Stimulated activated CD4-positive, alpha-beta T cell treated with anti-CD3 and anti-CD28 coated beads, Interleukin-2, amount 100 ng/mL, for 48 hours (primary cell): Measurements from ENCODE around the gene SLC6A19.

Source experiments
- DNase-seq, 2 donors: peaks; one replicate each; pipeline ENCODE4 v3.0.0-alpha.2; 2020

The SLC6A19 gene

GRCh38 chr5:1211701-1212100 is 10.3 kb downstream of the SLC6A19 start:
- DNase-seq = no peak

GRCh38 chr5:1212271-1212670 is 10.9 kb downstream of the SLC6A19 start:
- no peak for DNase-seq

DNA sequence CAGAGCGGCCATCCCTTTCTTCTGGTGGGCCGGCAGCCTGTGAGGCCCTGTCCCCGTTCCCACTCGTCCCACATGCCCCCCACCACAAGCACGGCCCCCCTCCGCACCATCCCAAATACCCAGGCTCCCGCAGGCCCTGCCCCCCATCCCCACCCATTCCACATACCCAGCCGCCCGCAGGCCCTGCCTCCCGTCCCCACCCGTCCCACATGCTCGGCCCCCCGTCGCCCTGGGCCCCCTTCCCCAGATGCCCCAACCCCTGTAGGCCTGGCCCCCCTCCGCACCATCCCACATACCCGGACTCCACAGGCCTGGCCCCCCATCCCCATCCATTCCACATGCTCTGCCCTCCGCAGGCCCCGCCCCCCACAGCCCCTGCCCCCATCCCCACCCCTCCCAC is 11.5 kb downstream of the SLC6A19 start:
- DNase-seq = no peak

DNA sequence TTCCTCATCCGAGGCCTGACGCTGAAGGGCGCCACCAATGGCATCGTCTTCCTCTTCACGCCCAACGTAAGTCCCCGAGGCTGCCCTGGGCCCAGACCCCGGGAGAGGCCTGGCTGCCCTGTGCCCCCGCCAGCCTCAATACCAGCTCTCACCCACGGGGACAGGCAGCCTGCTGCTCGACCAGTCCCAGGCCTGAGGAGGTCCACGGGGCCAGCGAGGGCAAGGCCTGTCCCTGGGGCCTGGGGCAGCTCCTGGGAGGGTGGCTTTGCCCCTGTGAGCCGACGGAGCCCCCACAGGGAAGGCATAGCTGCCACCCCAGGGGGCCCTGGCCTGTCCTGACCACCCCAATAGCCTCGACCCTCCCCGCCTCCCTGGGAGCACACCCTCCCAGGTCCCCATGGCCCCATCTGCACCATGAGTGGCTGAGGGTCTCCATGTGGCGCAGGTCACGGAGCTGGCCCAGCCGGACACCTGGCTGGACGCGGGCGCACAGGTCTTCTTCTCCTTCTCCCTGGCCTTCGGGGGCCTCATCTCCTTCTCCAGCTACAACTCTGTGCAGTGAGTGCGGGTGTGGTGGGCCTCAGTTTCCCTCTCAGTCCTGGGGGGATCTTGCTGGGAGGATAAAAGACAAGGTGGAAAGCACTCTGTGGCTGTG is 12.2 kb downstream of the SLC6A19 start:
- DNase-seq = no peak

DNA sequence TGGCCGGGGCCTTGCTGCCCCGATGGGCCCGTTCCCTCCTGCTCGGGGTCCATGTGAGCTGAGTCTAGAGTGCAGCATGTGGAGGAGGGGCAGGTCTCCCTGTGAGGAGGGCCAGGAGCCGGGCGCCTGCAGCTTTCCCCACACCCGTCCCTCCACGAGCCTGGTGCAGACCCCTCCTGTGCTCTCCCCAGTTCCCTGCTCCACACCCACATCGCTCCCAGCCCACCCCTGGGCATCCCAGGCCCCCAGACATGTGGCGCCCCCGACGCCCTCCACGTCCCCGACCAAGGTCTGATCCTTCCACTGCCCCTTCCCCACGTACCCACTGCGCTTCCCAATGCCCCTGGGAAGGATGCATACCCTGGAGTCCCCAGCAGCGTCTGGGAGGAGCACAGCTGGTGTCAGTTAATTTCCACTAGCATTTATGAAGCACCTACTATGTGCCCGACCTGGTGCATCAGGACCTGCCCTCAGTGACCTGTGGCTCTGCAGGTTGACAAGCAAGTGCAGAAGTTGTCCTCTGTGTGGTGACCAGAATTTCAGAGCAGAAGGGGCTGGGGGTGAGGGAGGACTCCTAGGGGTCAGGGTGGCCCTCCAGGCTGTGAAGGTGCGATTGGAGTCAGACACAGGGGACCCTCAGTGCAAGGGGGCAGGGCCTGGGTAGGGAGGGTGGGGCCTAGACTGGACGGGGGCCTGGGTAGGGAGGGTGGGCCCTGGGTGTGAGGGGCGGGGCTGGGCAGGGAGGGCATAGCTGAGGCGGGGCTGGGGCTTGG is 13.0 kb downstream of the SLC6A19 start:
- DNase-seq = no peak

DNA sequence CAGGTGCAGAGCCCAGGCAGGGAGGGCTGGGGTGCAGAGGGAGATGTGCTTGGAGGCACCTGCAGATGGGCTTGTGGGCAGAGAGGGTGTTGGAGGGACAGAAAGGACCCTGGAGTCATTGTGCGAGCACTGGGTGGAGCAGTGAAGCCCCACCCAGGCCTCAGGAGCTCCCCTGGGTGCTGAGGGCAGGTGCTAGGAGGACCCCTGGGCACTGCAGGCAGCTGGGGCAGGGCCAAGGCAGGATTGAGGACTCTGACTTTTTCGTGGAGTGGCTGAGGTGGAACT is 13.5 kb downstream of the SLC6A19 start:
- no peak for DNase-seq

DNA sequence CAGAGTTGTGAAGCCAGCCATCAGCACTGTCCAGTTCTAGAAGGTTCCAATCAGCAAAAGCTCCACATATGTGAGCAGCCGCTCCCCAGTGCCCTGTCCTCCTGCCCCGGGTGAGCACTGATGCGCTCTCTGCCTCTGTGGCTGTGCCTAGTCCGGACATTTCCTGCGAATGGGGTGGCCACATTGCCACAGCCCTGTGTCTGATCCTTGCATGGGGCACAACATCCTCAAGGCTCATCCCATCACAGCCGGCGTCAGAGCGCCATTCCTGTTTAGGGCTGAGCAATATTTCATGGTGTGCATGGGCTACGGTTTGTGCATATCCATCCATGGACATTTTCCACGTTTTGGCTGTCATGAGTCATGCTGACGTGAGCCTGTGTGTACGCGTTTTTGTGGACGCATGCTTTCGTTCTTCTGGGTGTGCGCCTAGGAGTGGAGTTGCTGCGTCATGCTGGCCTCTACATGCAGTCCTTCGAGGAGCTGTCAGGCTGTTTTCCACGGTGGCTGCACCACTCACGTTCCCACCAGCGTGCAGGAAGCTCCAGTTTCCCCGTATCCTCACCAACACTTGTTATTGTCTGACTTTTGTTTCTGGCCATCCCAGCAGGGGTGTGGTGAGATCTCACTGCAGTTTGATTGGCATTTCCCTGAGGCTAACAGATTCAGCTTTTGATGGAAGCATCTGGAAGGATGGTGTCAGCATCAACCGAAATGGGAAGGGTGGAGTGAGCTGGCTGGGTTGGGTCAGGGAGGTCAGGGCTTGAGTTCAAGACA is 14.1 kb downstream of the SLC6A19 start:
- no peak for DNase-seq

DNA sequence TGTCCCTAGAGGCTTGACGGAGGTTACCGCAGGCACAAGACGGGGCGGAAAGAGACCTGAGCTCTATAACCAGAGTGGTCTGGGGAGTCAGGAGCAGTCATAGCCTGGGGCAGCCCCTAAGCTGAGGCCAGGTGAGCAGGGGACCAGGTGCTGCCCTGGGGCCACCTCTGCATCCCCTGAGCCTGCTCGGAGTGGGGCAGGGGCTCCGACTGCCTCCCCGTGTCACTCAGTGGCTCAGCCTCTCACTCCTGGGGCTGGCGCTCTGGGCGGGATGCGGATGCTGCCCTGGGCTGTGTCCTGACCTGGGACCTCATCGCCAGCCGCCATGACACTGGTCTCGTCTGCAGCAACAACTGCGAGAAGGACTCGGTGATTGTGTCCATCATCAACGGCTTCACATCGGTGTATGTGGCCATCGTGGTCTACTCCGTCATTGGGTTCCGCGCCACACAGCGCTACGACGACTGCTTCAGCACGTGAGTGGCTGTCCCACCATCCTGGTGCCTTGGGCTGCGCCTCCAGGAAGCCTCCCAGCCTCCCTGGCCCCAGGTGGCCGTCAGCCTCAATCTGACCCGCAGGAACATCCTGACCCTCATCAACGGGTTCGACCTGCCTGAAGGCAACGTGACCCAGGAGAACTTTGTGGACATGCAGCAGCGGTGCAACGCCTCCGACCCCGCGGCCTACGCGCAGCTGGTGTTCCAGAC is 15.0 kb downstream of the SLC6A19 start:
- no peak for DNase-seq

GRCh38 chr5:1216918-1217295 is 15.5 kb downstream of the SLC6A19 start:
- no peak for DNase-seq

- DNase-seq = no peak
Measured at GRCh38 chr5:1217596-1218206, 16.3 kb downstream of the SLC6A19 start.

- DNase-seq = no peak
Measured at GRCh38 chr5:1218351-1219080, 17.1 kb downstream of the SLC6A19 start.

GRCh38 chr5:1219098-1219767 is 17.8 kb downstream of the SLC6A19 start:
- no peak for DNase-seq

DNA sequence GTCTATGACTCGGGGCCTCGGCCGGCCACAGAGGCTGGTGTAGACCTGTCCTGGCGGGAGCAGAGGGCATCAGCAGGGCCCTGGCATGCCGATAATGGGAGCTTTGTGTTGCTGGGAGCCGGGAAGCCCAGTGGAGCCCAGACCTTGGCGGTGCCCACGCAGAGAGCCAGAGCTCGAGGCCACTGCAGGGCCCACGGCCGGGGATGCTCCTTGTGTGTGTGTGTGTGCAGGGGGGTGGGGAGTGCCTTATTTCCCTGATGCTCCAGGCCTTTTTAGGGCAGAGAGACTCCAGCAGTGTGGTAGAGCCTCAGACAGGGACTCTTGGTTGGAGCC is 18.3 kb downstream of the SLC6A19 start:
- no peak for DNase-seq

- no peak for DNase-seq
Measured at GRCh38 chr5:1220351-1220750, 19.0 kb downstream of the SLC6A19 start.

- DNase-seq = no peak
Measured at GRCh38 chr5:1220831-1221230, 19.4 kb downstream of the SLC6A19 start.

DNA sequence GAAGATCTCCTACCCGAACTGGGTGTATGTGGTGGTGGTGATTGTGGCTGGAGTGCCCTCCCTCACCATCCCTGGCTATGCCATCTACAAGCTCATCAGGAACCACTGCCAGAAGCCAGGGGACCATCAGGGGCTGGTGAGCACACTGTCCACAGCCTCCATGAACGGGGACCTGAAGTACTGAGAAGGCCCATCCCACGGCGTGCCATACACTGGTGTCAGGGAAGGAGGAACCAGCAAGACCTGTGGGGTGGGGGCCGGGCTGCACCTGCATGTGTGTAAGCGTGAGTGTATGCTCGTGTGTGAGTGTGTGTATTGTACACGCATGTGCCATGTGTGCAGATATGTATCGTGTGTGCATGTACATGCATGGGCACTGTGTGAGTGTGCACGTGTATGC is 20.3 kb downstream of the SLC6A19 start:
- DNase-seq = no peak

- no peak for DNase-seq
Measured at GRCh38 chr5:1222147-1222546, 20.8 kb downstream of the SLC6A19 start.

GRCh38 chr5:1222621-1223277 is 21.4 kb downstream of the SLC6A19 start:
- DNase-seq = no peak

- no peak for DNase-seq
Measured at GRCh38 chr5:1223278-1223670, 21.9 kb downstream of the SLC6A19 start.

DNA sequence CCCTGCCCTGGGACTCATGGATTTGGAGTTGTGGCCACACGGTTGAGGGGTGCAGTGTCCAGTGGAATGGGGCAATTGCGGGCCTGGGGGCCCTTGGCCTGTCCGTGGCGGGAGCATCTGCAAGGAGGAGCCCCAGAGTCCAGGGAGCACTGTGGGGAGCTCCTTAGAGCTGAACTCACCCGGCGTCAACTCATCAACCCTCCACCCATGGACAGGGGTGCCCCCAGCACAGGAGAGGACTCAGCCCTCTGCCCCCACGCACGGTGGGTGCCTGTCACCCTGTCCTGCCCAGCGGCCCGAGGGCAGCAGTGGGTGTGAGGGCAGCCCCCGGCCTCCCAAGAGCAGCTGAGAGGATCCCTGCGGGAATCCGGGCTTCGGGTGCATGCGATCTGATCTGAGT is 23.2 kb downstream of the SLC6A19 start:
- no peak for DNase-seq

- DNase-seq = no peak
Measured at GRCh38 chr5:1225081-1225480, 23.7 kb downstream of the SLC6A19 start, which contains the start of gene SLC6A18. Gene SLC6A18 (plus strand): TSS chr5:1225381. CDS start chr5:1225478, 97 bp downstream.
